Vagina (tissue), 2 donors: ENCODE measurements around the gene ADH7.

Experiments
- CTCF ChIP-seq, 3 experiments: fragments of 450-650 bp in 2 of 3; fragments of 200-600 bp in 1 of 3; sonication (generic) in 1 of 3; IDR thresholded peaks; one replicate each; pipeline ENCODE4 v1.5.1; 2017 to 2019; ENCODE audit warnings: antibody characterized with exemption in 3 of 3, mild to moderate bottlenecking in 2 of 3, moderate library complexity in 2 of 3
- POLR2A ChIP-seq, 2 donors: fragments of 450-650 bp; IDR thresholded peaks; one replicate each; pipeline ENCODE4 v1.6.1; 2017; ENCODE audit warnings: antibody characterized with exemption in 2 of 2, mild to moderate bottlenecking in 2 of 2, moderate library complexity in 2 of 2

DNA sequence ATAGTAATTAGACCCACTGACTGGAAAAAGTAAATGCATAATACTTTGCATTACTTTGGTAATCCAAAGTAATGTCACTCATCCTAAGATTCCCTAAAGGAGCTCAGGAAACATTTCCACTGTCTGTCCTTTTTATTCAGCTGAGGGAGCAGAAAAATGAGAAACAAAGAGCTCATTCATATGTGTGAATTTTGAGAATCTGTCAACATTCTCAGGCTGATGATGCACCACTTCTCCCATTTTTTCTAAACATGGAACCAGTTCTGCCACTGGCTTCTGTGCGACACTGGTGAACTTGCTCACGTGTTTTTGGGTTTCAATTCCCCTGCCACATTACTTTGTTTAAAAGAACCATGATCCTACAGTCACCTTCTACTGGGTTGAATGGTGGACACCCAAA is 28.4 kb upstream of the ADH7 start:
- TF ChIP-seq CTCF (IDR thresholded peaks at IDR 0.05) (no peak), POLR2A (IDR thresholded peaks at IDR 0.05) (no peak)
